GM12878 (cell line): ENCODE measurements around the gene FOXRED2. TPM values are rescaled to one million over a fixed set of nuclear protein-coding genes. Genes with fewer than 3 reads are reported as not detected.

Source experiments
- ASH2L ChIP-seq: fragments of 300-600, 200-600 bp; sonication (generic); IDR thresholded peaks from 2 replicates; pipeline ENCODE4 v1.6.1; 2017; ENCODE audit warnings: low read depth, mild to moderate bottlenecking, borderline replicate concordance
- CREM ChIP-seq: IDR thresholded peaks from 2 replicates; pipeline ENCODE4 v1.6.1; 2014; ENCODE audit warnings: antibody characterized with exemption, low read depth
- CTCF ChIP-seq, 3 experiments: IDR thresholded peaks in 2 of 3; conservative IDR thresholded peaks in 1 of 3; 2 replicates each; pipeline ENCODE4 v1.5.1; 2011; ENCODE audit warnings: low read depth in 3 of 3, low read length in 3 of 3, mild to moderate bottlenecking in 3 of 3, control low read depth in 2 of 3, moderate library complexity in 2 of 3, inconsistent platforms in 1 of 3, mixed read lengths in 1 of 3; ENCODE audit not compliant: control insufficient read depth in 2 of 3, insufficient read depth in 1 of 3; ENCODE audit errors: extremely low read depth in 1 of 3
- HCFC1 ChIP-seq: fragments of 150-350 bp; IDR thresholded peaks from 2 replicates; pipeline ENCODE4 v1.6.1; 2014; ENCODE audit warnings: low read length
- HDAC6 ChIP-seq: fragments of 200-600 bp; sonication (generic); IDR thresholded peaks from one replicate; pipeline ENCODE4 v1.8.0; 2017; ENCODE audit warnings: antibody characterized with exemption; ENCODE audit not compliant: unreplicated experiment
- KAT2A ChIP-seq: conservative IDR thresholded peaks from 2 replicates; pipeline ENCODE4 v1.6.1; 2011; ENCODE audit warnings: low read depth, low read length; ENCODE audit not compliant: control insufficient read depth
- LARP7 ChIP-seq: fragments of 450-650 bp; IDR thresholded peaks from 2 replicates; pipeline ENCODE4 v1.6.1; 2017; ENCODE audit warnings: mild to moderate bottlenecking
- NKRF ChIP-seq: fragments of 450-650 bp; conservative IDR thresholded peaks from 2 replicates; pipeline ENCODE4 v1.6.1; 2017; ENCODE audit warnings: mild to moderate bottlenecking, moderate library complexity
- NR2C2 ChIP-seq: IDR thresholded peaks from 2 replicates; pipeline ENCODE4 v1.6.1; 2011; ENCODE audit warnings: borderline replicate concordance, low read depth; ENCODE audit not compliant: control insufficient read depth, insufficient read length
- RAD21 ChIP-seq: IDR thresholded peaks from 2 replicates; pipeline ENCODE4 v1.6.1; 2011; ENCODE audit warnings: mild to moderate bottlenecking, low read depth, low read length, moderate library complexity; ENCODE audit not compliant: insufficient read depth
- RELA ChIP-seq: fragments of 450-650 bp; IDR thresholded peaks from 2 replicates; pipeline ENCODE4 v1.8.0; 2014; ENCODE audit warnings: borderline replicate concordance; ENCODE audit not compliant: partially characterized antibody
- REST ChIP-seq: IDR thresholded peaks from 2 replicates; pipeline ENCODE4 v1.6.1; 2012; ENCODE audit warnings: mild to moderate bottlenecking, low read depth, low read length
- SMAD5 ChIP-seq: IDR thresholded peaks from 2 replicates; pipeline ENCODE4 v1.6.1; 2016; ENCODE audit warnings: antibody characterized with exemption, low read depth
- SREBF2 ChIP-seq: IDR thresholded peaks from 2 replicates; pipeline ENCODE4 v1.6.1; 2012; ENCODE audit warnings: mild to moderate bottlenecking, low read length
- ZBED1 ChIP-seq: IDR thresholded peaks from 2 replicates; pipeline ENCODE4 v1.6.1; 2016; ENCODE audit warnings: borderline replicate concordance
- ZBTB4 ChIP-seq: fragments of 450-650 bp; formaldehyde crosslinking; IDR thresholded peaks from 2 replicates; pipeline ENCODE4 v1.4.0; 2022; ENCODE audit warnings: mild to moderate bottlenecking, moderate library complexity
- ZNF274 ChIP-seq: IDR thresholded peaks from one replicate; pipeline ENCODE4 v1.8.0; 2011; ENCODE audit not compliant: insufficient read length, insufficient read depth
- ZNF622 ChIP-seq: fragments of 450-650 bp; IDR thresholded peaks from 2 replicates; pipeline ENCODE4 v1.6.1; 2017; ENCODE audit warnings: mild to moderate bottlenecking, inconsistent platforms
- polyA plus RNA-seq, 11 experiments: library from polyadenylated mRNA; depleted of rRNA in 4 of 11; unstranded in 6 of 11; stranded (reverse) in 5 of 11; fragments of >200 nt; fragmentation: Nextera tagmentation in 4 of 11; fragmentation: Illumina TruSeq in 1 of 11; extraction: Ambion mirVana in 4 of 11; extraction: Trizol in 1 of 11; gene quantifications; 1 replicate in 1 of 11; 2 replicates in 10 of 11; pipeline versions ENCODE4 v1.2.1 to v1.2.3, GENCODE V29; 2011 to 2016; ENCODE audit warnings: inconsistent platforms in 2 of 11, missing spikeins in 2 of 11, low read depth in 1 of 11
- total RNA-seq, 4 experiments: library from RNA; depleted of rRNA in 3 of 4; stranded (reverse); fragments of >200 nt in 3 of 4; fragmentation: Illumina TruSeq in 1 of 4; extraction: Trizol in 1 of 4; gene quantifications; 2 replicates each; pipeline versions ENCODE4 v1.2.1 to v1.2.3, GENCODE V29; 2013 to 2021

Gene FOXRED2
- total and polyA plus RNA-seq, 10 of the 15 experiments (the other 5 are each of a cell fraction or from before 2014, with no cell fraction given) = 1.8 to 28.8 (median 7.6) TPM

- peak; percentile 70 for TF ChIP-seq RELA
- TF ChIP-seq ZNF274 = no peak
- no peak for TF ChIP-seq CTCF (IDR thresholded peaks at IDR 0.05 in 2 of 3, conservative IDR thresholded peaks at IDR 0.05 in 1 of 3; ENCODE audit: control insufficient read depth in 2 of 3, extremely low read depth in 1 of 3, insufficient read depth in 1 of 3, low read depth in 3 of 3, low read length in 3 of 3)
- TF ChIP-seq ASH2L = peak; percentile 96
- peak; percentile 93 for TF ChIP-seq SMAD5
- peak; percentile 89 for TF ChIP-seq NKRF
- TF ChIP-seq ZBTB4 (CRISPR knock-in tag) = no peak
- no peak for TF ChIP-seq KAT2A
- peak; percentile 83 for TF ChIP-seq HCFC1
- no peak for TF ChIP-seq ZBED1
- TF ChIP-seq LARP7 = peak; percentile 37; the same call in 1 of the 2 replicates
- no peak for TF ChIP-seq NR2C2
- TF ChIP-seq SREBF2 = no peak
- peak; percentile 54 for TF ChIP-seq HDAC6
- TF ChIP-seq ZNF622 = no peak
- TF ChIP-seq CREM = peak; percentile 89
- no peak for TF ChIP-seq RAD21
- TF ChIP-seq REST = peak; percentile 22; the same call in 1 of the 2 replicates
Measured at GRCh38 chr22:36528795-36529751, 22.2 kb upstream of the FOXRED2 start, which contains the start of gene EIF3D (continued).
